ENCODE data around the gene PTPRO.

DNA sequence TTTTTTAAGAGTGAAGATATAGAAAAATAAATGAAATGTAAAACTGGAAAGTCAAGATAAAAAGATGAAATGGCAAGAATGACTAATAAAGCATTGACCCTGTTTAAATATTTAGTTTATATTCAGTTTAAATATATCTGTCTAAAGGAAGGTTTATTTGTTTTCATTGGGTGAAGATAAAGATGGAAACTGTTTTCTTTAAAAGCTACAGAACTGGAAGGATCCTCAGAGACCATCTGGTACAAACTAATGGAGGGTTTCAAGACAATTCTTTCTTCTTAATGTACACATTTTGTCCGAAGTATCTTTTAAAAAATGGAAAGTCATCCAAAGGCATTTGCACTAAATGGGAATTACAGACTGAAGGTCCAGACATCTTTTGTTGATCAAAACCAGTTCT lies 324.3 kb downstream of the PTPRO start:
- TF ChIP-seq, protein P1, sequence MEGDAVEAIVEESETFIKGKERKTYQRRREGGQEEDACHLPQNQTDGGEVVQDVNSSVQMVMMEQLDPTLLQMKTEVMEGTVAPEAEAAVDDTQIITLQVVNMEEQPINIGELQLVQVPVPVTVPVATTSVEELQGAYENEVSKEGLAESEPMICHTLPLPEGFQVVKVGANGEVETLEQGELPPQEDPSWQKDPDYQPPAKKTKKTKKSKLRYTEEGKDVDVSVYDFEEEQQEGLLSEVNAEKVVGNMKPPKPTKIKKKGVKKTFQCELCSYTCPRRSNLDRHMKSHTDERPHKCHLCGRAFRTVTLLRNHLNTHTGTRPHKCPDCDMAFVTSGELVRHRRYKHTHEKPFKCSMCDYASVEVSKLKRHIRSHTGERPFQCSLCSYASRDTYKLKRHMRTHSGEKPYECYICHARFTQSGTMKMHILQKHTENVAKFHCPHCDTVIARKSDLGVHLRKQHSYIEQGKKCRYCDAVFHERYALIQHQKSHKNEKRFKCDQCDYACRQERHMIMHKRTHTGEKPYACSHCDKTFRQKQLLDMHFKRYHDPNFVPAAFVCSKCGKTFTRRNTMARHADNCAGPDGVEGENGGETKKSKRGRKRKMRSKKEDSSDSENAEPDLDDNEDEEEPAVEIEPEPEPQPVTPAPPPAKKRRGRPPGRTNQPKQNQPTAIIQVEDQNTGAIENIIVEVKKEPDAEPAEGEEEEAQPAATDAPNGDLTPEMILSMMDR (IDR thresholded peaks at IDR 0.05): no peak
- TF ChIP-seq POLR2AphosphoS5 (IDR thresholded peaks at IDR 0.05) (no peak), POLR2A (IDR thresholded peaks at IDR 0.05) (no peak), EP300 (IDR thresholded peaks at IDR 0.05) (no peak)
